Neural progenitor cell (in vitro differentiated cells): ENCODE data around the gene CCDC3. TPM values are rescaled to one million over a fixed set of nuclear protein-coding genes. Genes with fewer than 3 reads are reported as not detected.

Experiments used
- DNase-seq: peaks from one replicate; pipeline ENCODE4 v3.0.0-alpha.2; 2016; ENCODE audit warnings: low spot score
- H2AFZ ChIP-seq: fragments of 200-600 bp; sonication (generic); replicated peaks from 2 replicates; pipeline ENCODE4 v1.6.1; 2016; ENCODE audit warnings: antibody characterized with exemption
- H3F3A ChIP-seq: fragments of 200-600 bp; sonication (generic); 2 replicates; pipeline ENCODE4 v1.6.1; 2016; ENCODE audit warnings: antibody characterized with exemption, low read depth
- H3K27ac ChIP-seq: fragments of 200-600 bp; sonication (generic); 2 replicates; pipeline ENCODE4 v1.5.1; 2016; ENCODE audit warnings: mild to moderate bottlenecking
- H3K27me3 ChIP-seq: fragments of 200-600 bp; sonication (generic); 2 replicates; pipeline ENCODE4 v1.6.1; 2016; ENCODE audit warnings: mild to moderate bottlenecking, moderate library complexity
- H3K36me3 ChIP-seq: fragments of 200-600 bp; sonication (generic); 2 replicates; pipeline ENCODE4 v1.5.1; 2016
- H3K4me1 ChIP-seq: fragments of 200-600 bp; sonication (generic); 2 replicates; pipeline ENCODE4 v1.6.1; 2016; ENCODE audit warnings: mixed run types
- H3K4me2 ChIP-seq: fragments of 200-600 bp; sonication (generic); 2 replicates; pipeline ENCODE4 v1.6.1; 2016
- H3K4me3 ChIP-seq: fragments of 200-600 bp; sonication (generic); 2 replicates; pipeline ENCODE4 v1.5.1; 2016
- H3K79me2 ChIP-seq: fragments of 200-600 bp; sonication (generic); 2 replicates; pipeline ENCODE4 v1.6.1; 2016; ENCODE audit warnings: low read depth
- H3K9ac ChIP-seq: fragments of 200-600 bp; sonication (generic); 2 replicates; pipeline ENCODE4 v1.6.1; 2016
- H3K9me3 ChIP-seq: fragments of 200-600 bp; sonication (generic); 2 replicates; pipeline ENCODE4 v1.5.1; 2016; ENCODE audit warnings: low read depth
- H4K20me1 ChIP-seq: fragments of 200-600 bp; sonication (generic); 2 replicates; pipeline ENCODE4 v1.6.1; 2016; ENCODE audit warnings: low read depth
- H3K27ac Mint-ChIP-seq: 3 replicates; pipeline ENCODE4 v1.8.0; 2021; ENCODE audit warnings: mixed read lengths
- H3K27me3 Mint-ChIP-seq: 2 replicates; pipeline ENCODE4 v1.8.0; 2022; ENCODE audit warnings: low read depth, mild to moderate bottlenecking, inconsistent platforms, moderate library complexity, mixed read lengths; ENCODE audit not compliant: insufficient read depth
- H3K36me3 Mint-ChIP-seq: 3 replicates; pipeline ENCODE4 v1.8.0; 2021; ENCODE audit warnings: mixed read lengths
- H3K4me1 Mint-ChIP-seq: 3 replicates; pipeline ENCODE4 v1.8.0; 2021; ENCODE audit warnings: mixed read lengths
- H3K4me3 Mint-ChIP-seq: 3 replicates; pipeline ENCODE4 v1.8.0; 2021; ENCODE audit warnings: mild to moderate bottlenecking, moderate library complexity, mixed read lengths
- H3K9me3 Mint-ChIP-seq: 3 replicates; pipeline ENCODE4 v1.8.0; 2020; ENCODE audit warnings: mixed read lengths
- CTCF ChIP-seq: fragments of 200-600 bp; sonication (generic); IDR thresholded peaks from 2 replicates; pipeline ENCODE4 v1.5.1; 2017; ENCODE audit warnings: antibody characterized with exemption, mild to moderate bottlenecking
- EZH2 ChIP-seq: fragments of 200-600 bp; sonication (generic); IDR thresholded peaks from 2 replicates; pipeline ENCODE4 v1.6.1; 2017; ENCODE audit warnings: antibody characterized with exemption, mild to moderate bottlenecking, moderate library complexity
- EZH2phosphoT487 ChIP-seq: fragments of 200-600 bp; sonication (generic); IDR thresholded peaks from 2 replicates; pipeline ENCODE4 v1.6.1; 2017; ENCODE audit warnings: antibody characterized with exemption
- total RNA-seq: library from RNA; depleted of rRNA; stranded (reverse); fragments of >200 nt; gene quantifications from 2 replicates; pipeline ENCODE4 v1.2.3, GENCODE V29; 2015; ENCODE audit warnings: low replicate concordance

CCDC3 gene
- total RNA-seq, 1 donor from 2014 or later: not detected

GRCh38 chr10:12922117-12922900, 79.2 kb downstream of the CCDC3 start:
- Histone ChIP-seq H3K4me2 (no peak overlapping the region), H3K27ac (no peak overlapping the region), H3K27me3 (no peaks in the 10 kb centered on the region), H2AFZ (no peak overlapping the region), H3K9ac (no peak overlapping the region), H3K4me1 (no peaks in the 10 kb centered on the region), H3K79me2 (no peaks in the 10 kb centered on the region), H3K4me3 (no peak overlapping the region), H3K36me3 (no peaks in the 10 kb centered on the region), H3F3A (no peaks in the 10 kb centered on the region), H4K20me1 (no peaks in the 10 kb centered on the region), H3K9me3 (no peaks in the 10 kb centered on the region)
- no peak for DNase-seq
- peaks cover 2% of the 10 kb centered on the region for H3K9me3 Mint-ChIP-seq
- H3K27ac Mint-ChIP-seq: no peak overlapping the region
- peaks cover 7% of the 10 kb centered on the region for H3K4me1 Mint-ChIP-seq
- TF ChIP-seq EZH2: no peak
- no peak for TF ChIP-seq EZH2phosphoT487
- TF ChIP-seq CTCF: no peak
- H3K36me3 Mint-ChIP-seq: no peaks in the 10 kb centered on the region
- H3K4me3 Mint-ChIP-seq: no peak overlapping the region
- H3K27me3 Mint-ChIP-seq: peaks cover 2% of the 10 kb centered on the region

GRCh38 chr10:12921163-12921562, 80.3 kb downstream of the CCDC3 start:
- Mint-ChIP-seq H3K36me3 (no peaks in the 10 kb centered on the region), H3K4me1 (peaks cover 7% of the 10 kb centered on the region), H3K9me3 (no peaks in the 10 kb centered on the region), H3K4me3 (no peak overlapping the region), H3K27me3 (peaks cover 2% of the 10 kb centered on the region), H3K27ac (no peak overlapping the region)
- H3K4me3 ChIP-seq: no peak overlapping the region
- no peaks in the 10 kb centered on the region for H3K27me3 ChIP-seq
- H3K4me1 ChIP-seq: no peaks in the 10 kb centered on the region
- no peak overlapping the region for H3K27ac ChIP-seq
- H3F3A ChIP-seq: no peaks in the 10 kb centered on the region
- H3K9ac ChIP-seq: no peak overlapping the region
- no peak overlapping the region for H3K4me2 ChIP-seq
- H2AFZ ChIP-seq: no peak overlapping the region
- no peaks in the 10 kb centered on the region for H3K79me2 ChIP-seq
- no peak for TF ChIP-seq EZH2phosphoT487
- TF ChIP-seq CTCF: no peak
- TF ChIP-seq EZH2: no peak
- no peaks in the 10 kb centered on the region for H4K20me1 ChIP-seq
- DNase-seq: no peak
- no peaks in the 10 kb centered on the region for H3K36me3 ChIP-seq
- H3K9me3 ChIP-seq: no peaks in the 10 kb centered on the region

GRCh38 chr10:12919574-12919973, 81.9 kb downstream of the CCDC3 start:
- H3K4me3 ChIP-seq: no peak overlapping the region
- H3K4me2 ChIP-seq: no peak overlapping the region
- H3K79me2 ChIP-seq: no peaks in the 10 kb centered on the region
- no peaks in the 10 kb centered on the region for H3K27me3 ChIP-seq
- Mint-ChIP-seq H3K27me3 (peaks cover 2% of the 10 kb centered on the region), H3K36me3 (no peaks in the 10 kb centered on the region), H3K4me1 (peaks cover 7% of the 10 kb centered on the region), H3K27ac (no peak overlapping the region), H3K9me3 (no peaks in the 10 kb centered on the region), H3K4me3 (no peak overlapping the region)
- no peak overlapping the region for H2AFZ ChIP-seq
- DNase-seq: no peak
- H3K9me3 ChIP-seq: no peaks in the 10 kb centered on the region
- no peaks in the 10 kb centered on the region for H3F3A ChIP-seq
- no peaks in the 10 kb centered on the region for H4K20me1 ChIP-seq
- no peak overlapping the region for H3K9ac ChIP-seq
- no peak overlapping the region for H3K27ac ChIP-seq
- H3K36me3 ChIP-seq: no peaks in the 10 kb centered on the region
- TF ChIP-seq CTCF: no peak
- TF ChIP-seq EZH2: no peak
- TF ChIP-seq EZH2phosphoT487: no peak
- no peaks in the 10 kb centered on the region for H3K4me1 ChIP-seq
